HepG2 (cell line): ENCODE data around the gene CCDC180. TPM values are rescaled to one million over a fixed set of nuclear protein-coding genes. Genes with fewer than 3 reads are reported as not detected.

ENCODE experiments used
- ATAC-seq: fragments of 200-7000 bp; cut with Tn5 transposase; 3 replicates; pipeline ENCODE4 v1.9.1; 2020; ENCODE audit warnings: mild to moderate bottlenecking, moderate library complexity
- BruUV-seq: library from RNA; stranded (reverse); fragments of 400-500 nt; replicated peaks from 2 replicates; lab custom pipeline; 2021; lab: Mats Ljungman, UMichigan
- CTCF ChIA-PET: fragments of 300-600 bp; formaldehyde crosslinking; extraction: SDS; loops from one replicate; lab custom pipeline; 2021; ENCODE audit warnings: low total read pairs, inconsistent platforms, low intra/inter-chr PET ratio; lab: Yijun Ruan, JAX
- POLR2A ChIA-PET: fragments of 350-600 bp; sonication (Branson Sonifier 250); formaldehyde crosslinking; loops from one replicate; lab custom pipeline; 2020; ENCODE audit warnings: antibody characterized with exemption, inconsistent platforms; lab: Yijun Ruan, JAX
- DNase-seq: peaks from one replicate; pipeline ENCODE4 v3.0.0-alpha.2; 2015; ENCODE audit warnings: low spot score
- FAIRE-seq: peaks from 3 replicates; lab custom pipeline; 2011; peaks lifted over from hg19 to GRCh38; lab: Jason Lieb, UNC
- H2AFZ ChIP-seq: one replicate; pipeline ENCODE4 v1.6.1; 2011; ENCODE audit warnings: low read length, inconsistent platforms
- H3K27ac ChIP-seq: fragments of 300-600 bp; 3 replicates; pipeline ENCODE4 v1.8.0; 2011; ENCODE audit warnings: mixed run types, mild to moderate bottlenecking, mixed read lengths, low read length, inconsistent platforms; ENCODE audit not compliant: insufficient read depth; ENCODE audit errors: extremely low read length
- H3K27me3 ChIP-seq, 2 experiments: fragments of 200-600 bp in 1 of 2; 2 replicates in 1 of 2; 3 replicates in 1 of 2; pipeline versions ENCODE4 v1.6.0 to v1.8.0; 2011; ENCODE audit warnings: low read length in 2 of 2, mild to moderate bottlenecking in 2 of 2, moderate library complexity in 2 of 2, inconsistent platforms in 1 of 2; ENCODE audit not compliant: insufficient read depth in 2 of 2, control insufficient read depth in 1 of 2
- H3K36me3 ChIP-seq, 2 experiments: fragments of 200-600 bp in 1 of 2; replicated peaks in 1 of 2; 2 replicates in 1 of 2; 3 replicates in 1 of 2; pipeline versions ENCODE4 v1.5.1 to v1.8.0; 2011; ENCODE audit warnings: low read length in 2 of 2, inconsistent platforms in 1 of 2; ENCODE audit not compliant: insufficient read depth in 2 of 2, control insufficient read depth in 1 of 2
- H3K4me1 ChIP-seq: 2 replicates; pipeline ENCODE4 v1.5.1; 2012; ENCODE audit warnings: low read length, inconsistent platforms; ENCODE audit not compliant: insufficient read depth
- H3K4me2 ChIP-seq: 2 replicates; pipeline ENCODE4 v1.6.0; 2011; ENCODE audit warnings: low read depth, low read length, inconsistent platforms
- H3K4me3 ChIP-seq, 3 experiments: fragments of 200-600 bp in 1 of 3; sonication (generic), shearing (Covaris generic) in 1 of 3; replicated peaks in 1 of 3; 2 replicates each; pipeline ENCODE4 v1.5.1; 2011 to 2016; ENCODE audit warnings: low read length in 3 of 3, inconsistent platforms in 2 of 3, low read depth in 2 of 3, mild to moderate bottlenecking in 2 of 3, control low read depth in 1 of 3, mixed read lengths in 1 of 3; ENCODE audit not compliant: insufficient read depth in 1 of 3
- H3K79me2 ChIP-seq: one replicate; pipeline ENCODE4 v1.6.1; 2011; ENCODE audit warnings: low read length, inconsistent platforms; ENCODE audit not compliant: insufficient read depth
- H3K9ac ChIP-seq: 2 replicates; pipeline ENCODE4 v1.6.0; 2011; ENCODE audit warnings: mild to moderate bottlenecking, low read depth, low read length, inconsistent platforms; ENCODE audit not compliant: insufficient read depth
- H3K9me3 ChIP-seq: 2 replicates; pipeline ENCODE4 v1.5.1; 2012; ENCODE audit warnings: mild to moderate bottlenecking, low read length
- H4K20me1 ChIP-seq: 2 replicates; pipeline ENCODE4 v1.6.0; 2011; ENCODE audit warnings: inconsistent platforms, mild to moderate bottlenecking, low read length, moderate library complexity; ENCODE audit not compliant: insufficient read depth
- ATM ChIP-seq: fragments of 450-650 bp; IDR thresholded peaks from 2 replicates; pipeline ENCODE4 v1.7.1; 2017; ENCODE audit warnings: mild to moderate bottlenecking, borderline replicate concordance
- BRCA1 ChIP-seq: sonication (generic); formaldehyde crosslinking; IDR thresholded peaks from 2 replicates; pipeline ENCODE4 v1.4.0; 2020; ENCODE audit warnings: missing genetic modification reagents
- LCORL ChIP-seq, 2 experiments: fragments of 450-650 bp in 1 of 2; sonication (generic) in 1 of 2; formaldehyde crosslinking in 1 of 2; IDR thresholded peaks; 2 replicates each; pipeline versions ENCODE4 v1.5.0 to v1.6.1; 2017 to 2020; ENCODE audit warnings: antibody characterized with exemption in 1 of 2, missing genetic modification reagents in 1 of 2
- PRPF4 ChIP-seq: fragments of 200-400 bp; formaldehyde crosslinking; IDR thresholded peaks from 2 replicates; pipeline ENCODE4 v1.6.1; 2016; ENCODE audit warnings: low read length, low read depth; ENCODE audit not compliant: poor library complexity, severe bottlenecking
- SP4 ChIP-seq: sonication (generic); formaldehyde crosslinking; IDR thresholded peaks from 2 replicates; pipeline ENCODE4 v1.8.1; 2023; ENCODE audit warnings: mild to moderate bottlenecking, missing genetic modification reagents
- TBL1XR1 ChIP-seq: fragments of 150-350 bp; IDR thresholded peaks from 2 replicates; pipeline ENCODE4 v1.6.1; 2014; ENCODE audit warnings: borderline replicate concordance, low read length; ENCODE audit not compliant: partially characterized antibody
- TFAP4 ChIP-seq: sonication (generic); IDR thresholded peaks from 2 replicates; pipeline ENCODE4 v1.6.1; 2016; ENCODE audit warnings: low read depth, borderline replicate concordance
- THAP7 ChIP-seq: sonication (generic); formaldehyde crosslinking; IDR thresholded peaks from 2 replicates; pipeline ENCODE4 v1.8.1; 2023; ENCODE audit warnings: mild to moderate bottlenecking, missing genetic modification reagents
- ZNF136 ChIP-seq: sonication (generic); formaldehyde crosslinking; IDR thresholded peaks from 2 replicates; pipeline ENCODE4 v1.8.1; 2022; ENCODE audit warnings: low read depth, mild to moderate bottlenecking, moderate library complexity, missing genetic modification reagents
- ZNF282 ChIP-seq: fragments of 450-650 bp; IDR thresholded peaks from 2 replicates; pipeline ENCODE4 v1.6.1; 2018; ENCODE audit not compliant: partially characterized antibody
- ZNF7 ChIP-seq: IDR thresholded peaks from 2 replicates; pipeline ENCODE4 v1.6.1; 2016; ENCODE audit warnings: missing biosample characterization, missing genetic modification reagents
- ZNF878 ChIP-seq: sonication (generic); formaldehyde crosslinking; IDR thresholded peaks from 2 replicates; pipeline ENCODE4 v1.8.1; 2023; ENCODE audit warnings: mild to moderate bottlenecking, missing genetic modification reagents, moderate library complexity
- WGBS: methylation state at CpG from one replicate; pipeline ENCODE4 v1.1.6; 2017; ENCODE audit warnings: low lambda C conversion rate; 5-methylcytosine and 5-hydroxymethylcytosine counted together
- in situ Hi-C: cut with HindIII; loops from 2 replicates; pipeline ENCODE4 v1.10.0; 2017; ENCODE audit warnings: low pct_unique_long_range_greater_than_20kb; ENCODE audit not compliant: extremely low pct_ligation_motif_present
- intact Hi-C: fragments of 100-400 bp; cut with micrococcal nuclease; formaldehyde crosslinking; loops from one replicate; pipeline ENCODE4 v1.10.0; 2022; ENCODE audit not compliant: unreplicated experiment
- polyA plus RNA-seq, 8 experiments: library from polyadenylated mRNA; depleted of rRNA in 3 of 8; stranded (reverse) in 7 of 8; unstranded in 1 of 8; fragments of >200 nt; fragmentation: Illumina TruSeq in 4 of 8; extraction: Trizol in 4 of 8; gene quantifications; 2 replicates each; pipeline versions ENCODE4 v1.2.1 to v1.2.3, GENCODE V29; 2011 to 2016; ENCODE audit warnings: low read depth in 4 of 8, missing spikeins in 1 of 8, mixed read lengths in 1 of 8; ENCODE audit not compliant: insufficient read depth in 1 of 8
- total RNA-seq, 5 experiments: library from RNA; depleted of rRNA; stranded (reverse); fragments of >200 nt; fragmentation: Illumina TruSeq; extraction: Trizol; gene quantifications; 2 replicates each; pipeline ENCODE4 v1.2.3, GENCODE V29; 2016; ENCODE audit warnings: low read depth in 1 of 5
- TF ChIP-seq, protein P1 (sequence below): sonication (generic); formaldehyde crosslinking; IDR thresholded peaks from 2 replicates; pipeline ENCODE4 v1.4.0; 2020; ENCODE audit warnings: missing genetic modification reagents
- TF ChIP-seq, protein P2 (sequence below): IDR thresholded peaks from 2 replicates; pipeline ENCODE4 v1.6.1; 2016; ENCODE audit warnings: missing genetic modification reagents, missing compliant biosample characterization
- TF ChIP-seq, protein P3 (sequence below): sonication (generic); formaldehyde crosslinking; IDR thresholded peaks from 2 replicates; pipeline ENCODE4 v1.4.0; 2020; ENCODE audit warnings: missing genetic modification reagents, low read depth, mild to moderate bottlenecking, borderline replicate concordance
- TF ChIP-seq, protein P4 (sequence below): IDR thresholded peaks from 2 replicates; pipeline ENCODE4 v1.6.1; 2016; ENCODE audit warnings: mild to moderate bottlenecking, missing biosample characterization, missing genetic modification reagents

Gene CCDC180
- total and polyA plus RNA-seq, 2 of the 13 experiments (the other 11 are each of a cell fraction or from before 2014, with no cell fraction given): 2.2 to 2.5 TPM

GRCh38 chr9:97316904-97317303 lies 9.4 kb downstream of the CCDC180 start:
- Histone ChIP-seq H3K4me3 (no peak overlapping the region), H3K9me3 (no peaks in the 10 kb centered on the region), H3K27ac (no peak overlapping the region), H3K27me3 (peaks cover 0 to 3% of the 10 kb centered on the region in 2 experiments; a peak in 1 of 5 replicates), H2AFZ (no peak overlapping the region), H3K9ac (no peak overlapping the region), H3K36me3 (no peaks in the 10 kb centered on the region; a peak in 2 of 5 replicates), H3K4me2 (no peak overlapping the region), H3K4me1 (no peaks in the 10 kb centered on the region), H3K79me2 (no peaks in the 10 kb centered on the region), H4K20me1 (no peaks in the 10 kb centered on the region)
- TF ChIP-seq LCORL (IDR thresholded peaks at IDR 0.05) (no peak), LCORL (CRISPR knock-in tag; IDR thresholded peaks at IDR 0.05) (no peak), TFAP4 (0 out of 2 replicates have a peak, but pooled peaks have one; percentile 9)
- ATAC-seq (no peak), DNase-seq (no peak), FAIRE-seq (no peak)
- intact Hi-C loops: no loop called here
- CTCF ChIA-PET: no interaction called here
- WGBS: 33% methylated on average over 3 of the region's 7 CpGs
- POLR2A ChIA-PET: no interaction called here
- no TSS peak for BruUV-seq
- in situ Hi-C loops: no loop called here

DNA sequence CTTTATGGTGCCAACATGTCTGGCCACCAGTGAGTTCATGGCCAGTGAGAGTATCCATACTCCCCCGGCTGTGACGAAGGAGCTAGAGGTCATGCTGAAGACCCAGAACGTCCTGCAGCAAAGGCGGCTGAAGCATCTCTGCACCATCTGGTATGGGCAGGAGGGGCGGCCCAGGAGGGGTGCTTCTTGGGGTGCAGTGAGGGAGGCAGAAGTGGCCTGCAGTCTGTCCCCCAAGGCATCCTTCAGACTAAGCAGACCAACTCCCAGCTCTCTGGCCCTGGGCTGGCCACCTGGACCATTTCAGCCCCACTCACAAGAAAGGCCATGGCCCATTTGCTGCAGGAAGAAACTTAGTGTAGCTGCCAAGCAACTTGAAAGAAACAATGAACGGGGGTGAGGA lies 11.0 kb downstream of the CCDC180 start:
- no TSS peak for BruUV-seq
- peaks cover 0 to 2% of the 10 kb centered on the region in 2 experiments; a peak in 1 of 5 replicates for H3K27me3 ChIP-seq
- TF ChIP-seq PRPF4 (no peak), SP4 (CRISPR knock-in tag) (no peak), TBL1XR1 (no peak), THAP7 (CRISPR knock-in tag) (no peak), ZNF878 (no peak), BRCA1 (no peak), ZNF7 (CRISPR knock-in tag) (no peak), ATM (no peak), ZNF136 (CRISPR knock-in tag) (no peak), ZNF282 (no peak)
- TF ChIP-seq, protein P1, sequence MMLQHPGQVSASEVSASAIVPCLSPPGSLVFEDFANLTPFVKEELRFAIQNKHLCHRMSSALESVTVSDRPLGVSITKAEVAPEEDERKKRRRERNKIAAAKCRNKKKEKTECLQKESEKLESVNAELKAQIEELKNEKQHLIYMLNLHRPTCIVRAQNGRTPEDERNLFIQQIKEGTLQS (CRISPR knock-in tag): no peak
- TF ChIP-seq, protein P2, sequence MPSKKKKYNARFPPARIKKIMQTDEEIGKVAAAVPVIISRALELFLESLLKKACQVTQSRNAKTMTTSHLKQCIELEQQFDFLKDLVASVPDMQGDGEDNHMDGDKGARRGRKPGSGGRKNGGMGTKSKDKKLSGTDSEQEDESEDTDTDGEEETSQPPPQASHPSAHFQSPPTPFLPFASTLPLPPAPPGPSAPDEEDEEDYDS: no peak
- TF ChIP-seq, protein P3, sequence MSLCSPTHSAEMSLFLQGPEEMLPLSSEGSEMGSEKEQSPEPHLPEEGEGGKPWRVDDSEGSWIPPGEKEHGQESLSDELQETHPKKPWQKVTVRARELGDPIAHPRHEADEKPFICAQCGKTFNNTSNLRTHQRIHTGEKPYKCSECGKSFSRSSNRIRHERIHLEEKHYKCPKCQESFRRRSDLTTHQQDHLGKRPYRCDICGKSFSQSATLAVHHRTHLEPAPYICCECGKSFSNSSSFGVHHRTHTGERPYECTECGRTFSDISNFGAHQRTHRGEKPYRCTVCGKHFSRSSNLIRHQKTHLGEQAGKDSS (CRISPR knock-in tag): no peak
- TF ChIP-seq, protein P4, sequence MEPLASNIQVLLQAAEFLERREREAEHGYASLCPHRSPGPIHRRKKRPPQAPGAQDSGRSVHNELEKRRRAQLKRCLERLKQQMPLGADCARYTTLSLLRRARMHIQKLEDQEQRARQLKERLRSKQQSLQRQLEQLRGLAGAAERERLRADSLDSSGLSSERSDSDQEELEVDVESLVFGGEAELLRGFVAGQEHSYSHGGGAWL (CRISPR knock-in tag): no peak

More for the DNA sequence above, 11.0 kb downstream of the CCDC180 start:
- Histone ChIP-seq H3K4me3 (no peak overlapping the region), H3K9me3 (no peaks in the 10 kb centered on the region), H3K9ac (no peak overlapping the region), H3K27ac (no peak overlapping the region), H4K20me1 (no peaks in the 10 kb centered on the region), H2AFZ (no peak overlapping the region), H3K4me2 (no peak overlapping the region), H3K36me3 (no peaks in the 10 kb centered on the region; a peak in 2 of 5 replicates), H3K4me1 (no peaks in the 10 kb centered on the region), H3K79me2 (no peaks in the 10 kb centered on the region)
- 56% methylated on average over 3 of the region's 6 CpGs for WGBS
- no peak for ATAC-seq
- in situ Hi-C loops: no loop called here
- no peak for DNase-seq
- ChIA-PET CTCF (no interaction called here), POLR2A (no interaction called here)
- no peak for FAIRE-seq
- intact Hi-C loops: no loop called here
